IMR-90 (cell line): Measurements from ENCODE around the gene SEMA4D. TPM values are rescaled to one million over a fixed set of nuclear protein-coding genes. Genes with fewer than 3 reads are reported as not detected.

Source experiments
- ATAC-seq: fragments of 200-7000 bp; cut with Tn5 transposase; 2 replicates; pipeline ENCODE4 v1.9.1; 2020; ENCODE audit warnings: low read depth, mild to moderate bottlenecking, moderate library complexity
- BruUV-seq: library from RNA; stranded (reverse); fragments of 400-500 nt; replicated peaks from 2 replicates; lab custom pipeline; 2021; lab: Mats Ljungman, UMichigan
- CTCF ChIA-PET: fragments of 300-600 bp; formaldehyde crosslinking; extraction: SDS; loops from one replicate; lab custom pipeline; 2021; ENCODE audit warnings: antibody characterized with exemption; lab: Yijun Ruan, JAX
- POLR2A ChIA-PET: fragments of 300-600 bp; sonication (Branson Sonifier 250); formaldehyde crosslinking; loops from one replicate; lab custom pipeline; 2022; ENCODE audit warnings: antibody characterized with exemption; ENCODE audit not compliant: unreplicated experiment; lab: Charles Lee
- DNase-seq: peaks from one replicate; pipeline ENCODE4 v3.0.0; 2013
- H2AFZ ChIP-seq: replicated peaks from 2 replicates; pipeline ENCODE3; 2013; ENCODE audit warnings: low read length, mild to moderate bottlenecking; ENCODE audit not compliant: poor library complexity
- H2AK5ac ChIP-seq: 2 replicates; pipeline ENCODE4 v1.6.1; 2013; ENCODE audit warnings: low read depth, low read length, inconsistent platforms
- H2AK9ac ChIP-seq: replicated peaks from 2 replicates; pipeline ENCODE3; 2013; ENCODE audit warnings: mild to moderate bottlenecking, low read depth, low read length, moderate library complexity; ENCODE audit not compliant: poor library complexity
- H2BK120ac ChIP-seq: 2 replicates; pipeline ENCODE4 v1.6.1; 2013; ENCODE audit warnings: low read depth, low read length, inconsistent platforms
- H2BK15ac ChIP-seq: 3 replicates; pipeline ENCODE4 v1.6.1; 2013; ENCODE audit warnings: low read depth, low read length, inconsistent platforms
- H2BK20ac ChIP-seq: 2 replicates; pipeline ENCODE4 v1.6.1; 2013; ENCODE audit warnings: low read depth, mild to moderate bottlenecking, inconsistent platforms, low read length, moderate library complexity
- H2BK5ac ChIP-seq: 2 replicates; pipeline ENCODE4 v1.6.1; 2013; ENCODE audit warnings: mild to moderate bottlenecking, low read depth, low read length, inconsistent platforms; ENCODE audit not compliant: poor library complexity, severe bottlenecking
- H3K14ac ChIP-seq: replicated peaks from 2 replicates; pipeline ENCODE4 v1.6.1; 2013; ENCODE audit warnings: low read depth, low read length, inconsistent platforms
- H3K18ac ChIP-seq: 2 replicates; pipeline ENCODE4 v1.6.1; 2013; ENCODE audit warnings: low read depth, low read length, control low read depth
- H3K23ac ChIP-seq: 2 replicates; pipeline ENCODE4 v1.6.1; 2013; ENCODE audit warnings: low read depth, low read length, inconsistent platforms
- H3K27ac ChIP-seq: 2 replicates; pipeline ENCODE4 v1.5.1; 2013; ENCODE audit warnings: mild to moderate bottlenecking, control low read depth, low read length; ENCODE audit not compliant: insufficient read depth
- H3K27me3 ChIP-seq: 2 replicates; pipeline ENCODE4 v1.6.1; 2013; ENCODE audit warnings: low read length; ENCODE audit not compliant: control insufficient read depth, insufficient read depth
- H3K36me3 ChIP-seq: 2 replicates; pipeline ENCODE4 v1.6.1; 2013; ENCODE audit warnings: low read length, mixed read lengths; ENCODE audit not compliant: control insufficient read depth, insufficient read depth
- H3K4ac ChIP-seq: 2 replicates; pipeline ENCODE4 v1.6.1; 2013; ENCODE audit warnings: low read depth, low read length, inconsistent platforms
- H3K4me1 ChIP-seq: 2 replicates; pipeline ENCODE4 v1.6.1; 2013; ENCODE audit warnings: low read length, mixed read lengths; ENCODE audit not compliant: control insufficient read depth, insufficient read depth
- H3K4me2 ChIP-seq: 2 replicates; pipeline ENCODE4 v1.6.1; 2013; ENCODE audit warnings: low read depth, mild to moderate bottlenecking, control low read depth, low read length, moderate library complexity
- H3K4me3 ChIP-seq: 2 replicates; pipeline ENCODE4 v1.5.1; 2013; ENCODE audit warnings: low read depth, mild to moderate bottlenecking, control low read depth, low read length, moderate library complexity; ENCODE audit not compliant: insufficient read depth
- H3K56ac ChIP-seq: 2 replicates; pipeline ENCODE4 v1.6.1; 2013; ENCODE audit warnings: low read length, inconsistent platforms; ENCODE audit not compliant: insufficient read depth; ENCODE audit errors: extremely low read depth
- H3K79me1 ChIP-seq, 2 experiments: 2 replicates each; pipeline ENCODE4 v1.6.1; 2013; ENCODE audit warnings: low read length in 2 of 2, inconsistent platforms in 1 of 2, low read depth in 1 of 2
- H3K9ac ChIP-seq: 2 replicates; pipeline ENCODE4 v1.6.1; 2013; ENCODE audit warnings: low read depth, low read length, control low read depth
- H3K9me1 ChIP-seq: 2 replicates; pipeline ENCODE4 v1.6.1; 2013; ENCODE audit warnings: low read length, inconsistent platforms; ENCODE audit not compliant: insufficient read depth
- H3K9me3 ChIP-seq: 2 replicates; pipeline ENCODE4 v1.6.1; 2013; ENCODE audit warnings: low read length; ENCODE audit not compliant: control insufficient read depth, insufficient read depth
- H4K20me1 ChIP-seq: 2 replicates; pipeline ENCODE4 v1.6.1; 2013; ENCODE audit warnings: low read length, inconsistent platforms; ENCODE audit not compliant: insufficient read depth
- H4K5ac ChIP-seq: 2 replicates; pipeline ENCODE4 v1.6.1; 2013; ENCODE audit warnings: mild to moderate bottlenecking, low read depth, low read length, control low read depth
- H4K8ac ChIP-seq, 2 experiments: 2 replicates each; pipeline ENCODE4 v1.6.1; 2013; ENCODE audit warnings: low read depth in 2 of 2, low read length in 2 of 2, control low read depth in 1 of 2, inconsistent platforms in 1 of 2
- H4K91ac ChIP-seq: 2 replicates; pipeline ENCODE4 v1.6.1; 2013; ENCODE audit warnings: low read depth, low read length, inconsistent platforms; ENCODE audit not compliant: insufficient read depth
- BHLHE40 ChIP-seq: fragments of 150-350 bp; IDR thresholded peaks from 2 replicates; pipeline ENCODE4 v1.6.1; 2016; ENCODE audit warnings: mild to moderate bottlenecking, low read depth, low read length
- CEBPB ChIP-seq: IDR thresholded peaks from 2 replicates; pipeline ENCODE4 v1.6.1; 2012; ENCODE audit warnings: low read depth, low read length, improper control_type of control experiment
- RCOR1 ChIP-seq: IDR thresholded peaks from 2 replicates; pipeline ENCODE4 v1.6.1; 2012; ENCODE audit warnings: mild to moderate bottlenecking, low read length, improper control_type of control experiment; ENCODE audit not compliant: insufficient replicate concordance
- whole genome bisulfite sequencing, 2 experiments: methylation state at CpG; one replicate each; pipeline versions ENCODE4 v1.1.5 to v1.1.7; 2013; ENCODE audit warnings: missing lambda C conversion rate in 2 of 2; ENCODE audit not compliant: insufficient read length in 1 of 2; ENCODE audit errors: extremely low coverage in 2 of 2; 5-methylcytosine and 5-hydroxymethylcytosine counted together
- dilution Hi-C: fragments of 300-500 bp; cut with HindIII; formaldehyde crosslinking; loops from one replicate; pipeline ENCODE4 v1.14.3; 2018; ENCODE audit warnings: low sequenced_read_pairs; ENCODE audit not compliant: unreplicated experiment
- in situ Hi-C: fragments of 300-500 bp; cut with MboI; formaldehyde crosslinking; loops from 3 replicates; pipeline ENCODE4 v1.14.3; 2019; ENCODE audit warnings: low sequenced_read_pairs, inconsistent platforms, mixed read lengths
- intact Hi-C: fragments of 100-400 bp; cut with micrococcal nuclease; formaldehyde crosslinking; loops from 2 replicates; pipeline ENCODE4 v1.10.0; 2022
- polyA plus RNA-seq, 3 experiments: library from polyadenylated mRNA; depleted of rRNA; stranded (reverse); fragments of >200 nt; gene quantifications; 2 replicates each; pipeline ENCODE4 v1.2.3, GENCODE V29; 2012; ENCODE audit warnings: low replicate concordance in 1 of 3
- total RNA-seq: library from RNA; depleted of rRNA; stranded (reverse); fragments of >200 nt; gene quantifications from 2 replicates; pipeline ENCODE4 v1.2.3, GENCODE V29; 2012

Gene SEMA4D
- total and polyA plus RNA-seq, 2 of the 4 experiments (the other 2 are of a cell fraction), result 0.90 to 1.5 TPM

DNA sequence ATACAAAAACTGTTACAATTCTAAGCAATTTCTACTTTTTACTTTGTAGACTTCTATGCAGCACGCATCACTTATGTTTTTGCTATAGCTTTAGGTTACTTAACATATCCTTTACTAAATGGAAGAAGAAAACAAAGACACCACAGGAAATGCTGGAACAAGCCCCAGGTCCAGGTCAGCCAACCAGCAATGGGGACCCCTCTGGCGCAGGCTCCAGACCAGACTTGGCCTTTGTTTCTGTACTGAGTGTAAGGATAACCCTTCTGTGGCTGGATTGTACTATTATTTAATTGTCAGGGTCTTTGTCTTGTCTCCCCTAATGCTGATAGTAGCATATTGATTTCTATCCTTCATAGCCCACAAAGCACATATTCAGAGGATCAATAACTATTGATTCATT is 4.2 kb downstream of the SEMA4D start:
- intact Hi-C loops (no loop called here), dilution Hi-C loops (no loop called here), in situ Hi-C loops (no loop called here)
- H2BK20ac ChIP-seq, result no peak overlapping the region
- no peaks in the 10 kb centered on the region for H3K9me1 ChIP-seq
- no peak overlapping the region for H4K91ac ChIP-seq
- H2AK9ac ChIP-seq, result no peak overlapping the region
- H3K23ac ChIP-seq, result no peak overlapping the region
- no peak overlapping the region for H3K14ac ChIP-seq
- no peak overlapping the region for H2BK5ac ChIP-seq
- H3K36me3 ChIP-seq, result no peaks in the 10 kb centered on the region
- no peaks in the 10 kb centered on the region; the same call in 1 of the 2 replicates for H4K20me1 ChIP-seq
- H4K8ac ChIP-seq, result no peak overlapping the region
- H3K4me1 ChIP-seq, result no peaks in the 10 kb centered on the region
- no peak overlapping the region for H4K5ac ChIP-seq
- H2BK15ac ChIP-seq, result no peak overlapping the region
- no peak for ATAC-seq
- H3K56ac ChIP-seq, result no peak overlapping the region
- no peak overlapping the region for H2AFZ ChIP-seq
- ChIA-PET POLR2A (no interaction called here), CTCF (no interaction called here)
- no TSS peak for BruUV-seq
- H3K9ac ChIP-seq, result no peak overlapping the region
- no peak overlapping the region for H3K4me3 ChIP-seq
- no peak for TF ChIP-seq CEBPB
- no peak for TF ChIP-seq RCOR1
- TF ChIP-seq BHLHE40, result no peak
- H3K4me2 ChIP-seq, result no peak overlapping the region
- H3K4ac ChIP-seq, result no peak overlapping the region
- H3K18ac ChIP-seq, result no peak overlapping the region
- no peak overlapping the region for H2AK5ac ChIP-seq
- DNase-seq, result no peak
- H2BK120ac ChIP-seq, result no peak overlapping the region
- peaks cover 2% of the 10 kb centered on the region; the same call in 1 of the 2 replicates for H3K27me3 ChIP-seq
- no peaks in the 10 kb centered on the region; a peak in 2 of 4 replicates for H3K79me1 ChIP-seq
- no CpG with 5 or more reads among the region's 2 CpGs for WGBS, 2 experiments
- no peak overlapping the region for H3K27ac ChIP-seq
- H3K9me3 ChIP-seq, result no peaks in the 10 kb centered on the region
